GM18873 (cell line): ENCODE measurements around the gene P2RX6.

ENCODE experiments used
- ATAC-seq: cut with Tn5 transposase; IDR thresholded peaks from one replicate; pipeline ENCODE4 v1.9.1; 2021; ENCODE audit warnings: mild to moderate bottlenecking, moderate library complexity, moderate number of reproducible peaks; ENCODE audit not compliant: unreplicated experiment, low FRiP score

The P2RX6 gene

GRCh38 chr22:20979243-20979809 lies 35.6 kb upstream of the P2RX6 start:
- no peak for ATAC-seq

- no peak for ATAC-seq
These were observed 35.0 kb upstream of the P2RX6 start for GRCh38 chr22:20979940-20980453.

DNA sequence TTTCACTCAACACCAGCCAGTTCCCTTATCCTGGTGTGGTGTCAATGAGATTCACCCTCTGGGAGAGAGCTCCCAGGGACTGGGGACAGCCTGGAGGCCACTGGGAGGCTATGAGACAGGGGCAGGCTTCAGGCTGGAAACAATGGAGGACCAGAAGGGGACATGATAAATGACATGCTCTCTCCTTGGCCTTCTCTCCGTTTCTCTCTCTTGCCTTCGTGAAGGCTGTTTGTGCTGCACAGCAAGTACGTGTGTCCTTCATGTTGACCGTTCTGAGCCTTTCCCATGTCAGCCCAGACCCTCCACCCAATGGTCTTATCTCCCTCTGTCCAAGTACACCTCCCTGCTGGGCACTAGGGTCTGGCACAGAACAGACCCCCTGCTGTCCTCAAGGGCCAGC lies 34.4 kb upstream of the P2RX6 start:
- ATAC-seq = no peak

GRCh38 chr22:20980938-20981722 lies 33.8 kb upstream of the P2RX6 start:
- no peak for ATAC-seq

- peak; percentile 76 for ATAC-seq
These were observed 33.0 kb upstream of the P2RX6 start, which contains the start of gene LZTR1 for GRCh38 chr22:20981787-20982562. Gene LZTR1, plus strand, starts transcription at chr22:20982297. Its CDS starts 75 bp downstream, at chr22:20982372.

GRCh38 chr22:20982563-20982882 lies 32.4 kb upstream of the P2RX6 start:
- ATAC-seq = peak; percentile 11

DNA sequence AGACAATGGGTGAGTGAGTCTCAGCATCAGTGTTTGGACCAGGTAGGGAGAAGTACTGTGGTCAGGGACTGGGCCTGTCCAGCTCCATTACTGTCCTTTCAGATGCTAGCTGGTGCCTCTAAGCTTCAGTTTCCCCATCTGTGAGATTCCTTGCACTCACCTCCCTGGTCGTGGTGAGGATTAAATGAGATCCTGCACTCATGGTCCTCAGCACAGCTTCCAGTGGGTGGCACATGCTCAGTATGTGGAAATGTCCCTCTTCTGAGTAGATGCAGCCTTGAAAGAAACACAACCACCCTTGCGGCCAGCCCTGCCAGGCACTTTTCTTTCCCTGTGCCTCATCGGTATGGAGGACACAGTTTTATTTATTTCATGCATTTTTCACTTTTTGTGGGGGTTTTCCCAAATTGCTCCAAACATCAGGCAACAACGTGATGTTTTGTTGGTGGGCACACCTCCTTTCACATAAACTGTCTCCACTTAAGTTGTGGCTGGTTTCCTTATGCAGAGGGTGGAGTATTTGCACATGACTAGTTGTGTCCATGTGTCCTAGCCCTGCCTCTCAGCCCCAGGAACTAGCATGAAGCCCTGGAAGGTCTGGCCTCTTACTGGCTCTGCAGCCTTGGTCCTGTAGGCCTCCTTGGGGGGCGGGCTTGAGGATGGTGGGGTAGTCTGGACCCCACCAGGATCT lies 31.7 kb upstream of the P2RX6 start:
- no peak for ATAC-seq

DNA sequence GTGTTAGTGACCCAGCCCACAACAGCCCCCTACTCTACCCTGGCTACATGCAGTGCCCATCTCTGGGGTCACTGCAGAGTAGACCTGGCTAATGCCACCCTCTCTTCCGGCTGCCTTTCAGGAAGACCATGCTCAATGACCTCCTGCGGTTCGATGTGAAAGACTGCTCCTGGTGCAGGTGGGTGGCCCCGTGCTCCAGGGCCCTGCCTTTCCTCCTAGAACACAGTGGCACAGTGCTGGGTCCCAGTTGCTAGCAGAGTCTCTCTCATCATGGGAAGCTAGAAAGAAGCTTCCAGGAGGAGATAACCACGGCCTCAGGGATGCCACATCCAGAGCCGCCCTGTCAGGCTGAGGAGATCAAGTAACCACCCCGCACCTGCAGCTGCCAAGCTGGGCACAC lies 29.2 kb upstream of the P2RX6 start:
- no peak for ATAC-seq

DNA sequence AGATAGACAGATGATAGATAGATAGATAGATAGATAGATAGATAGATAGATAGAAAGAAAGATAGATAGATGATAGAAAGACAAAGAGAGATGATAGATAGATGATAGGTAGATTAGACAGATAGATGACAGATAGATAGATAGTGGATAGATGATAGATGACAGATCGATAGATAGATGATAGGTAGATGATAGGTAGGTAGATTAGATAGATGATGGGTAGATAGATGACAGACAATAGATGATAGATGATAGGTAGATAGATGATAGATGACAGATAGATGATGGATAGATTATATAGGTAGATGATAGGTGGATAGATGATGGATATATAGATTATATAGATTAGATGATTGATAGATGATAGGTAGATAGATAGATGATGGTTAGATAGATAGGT lies 28.6 kb upstream of the P2RX6 start:
- no peak for ATAC-seq

- no peak for ATAC-seq
These were observed 27.6 kb upstream of the P2RX6 start for GRCh38 chr22:20987375-20987774.

- no peak for ATAC-seq
These were observed 26.2 kb upstream of the P2RX6 start for GRCh38 chr22:20988573-20989322.

DNA sequence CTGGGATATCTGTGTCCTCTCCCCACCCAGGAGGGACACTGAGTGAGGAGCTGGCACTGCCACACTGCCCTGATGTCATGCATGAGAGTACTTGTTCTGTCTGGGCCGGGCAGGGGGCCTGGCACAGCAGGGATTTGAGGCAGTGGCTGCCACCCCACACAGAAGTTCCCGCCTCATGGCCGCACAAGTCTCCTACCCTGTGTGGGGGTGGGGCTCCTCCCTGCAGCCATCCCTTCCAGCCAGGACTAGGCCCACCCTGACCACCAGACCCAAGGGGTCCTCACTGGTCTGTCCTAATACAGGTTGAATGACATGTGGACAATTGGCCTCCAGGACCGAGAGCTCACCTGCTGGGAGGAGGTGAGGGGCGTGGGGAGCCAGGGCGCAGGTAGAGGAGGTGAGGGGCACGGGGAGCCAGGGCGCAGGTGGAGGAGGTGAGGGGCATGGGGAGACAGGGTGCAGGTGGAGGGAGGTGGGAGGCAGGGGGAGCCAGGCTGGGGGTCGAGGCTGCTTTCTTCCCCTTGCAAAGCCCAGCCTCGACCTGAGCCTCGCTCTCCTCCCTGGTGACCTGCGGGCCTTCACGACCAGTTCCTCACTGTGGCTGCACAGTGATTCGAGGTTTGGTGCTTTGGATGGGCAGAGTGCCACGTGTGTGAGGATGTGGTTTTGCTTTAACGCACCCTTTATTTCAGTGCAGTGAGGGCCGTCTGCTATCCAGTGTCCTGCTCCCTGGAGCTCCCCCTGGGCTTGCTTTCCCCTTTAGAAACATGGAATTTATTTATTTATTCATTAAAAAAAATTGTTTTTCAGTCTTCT lies 25.4 kb upstream of the P2RX6 start:
- ATAC-seq = no peak

- no peak for ATAC-seq
These were observed 24.5 kb upstream of the P2RX6 start for GRCh38 chr22:20990184-20991180.

DNA sequence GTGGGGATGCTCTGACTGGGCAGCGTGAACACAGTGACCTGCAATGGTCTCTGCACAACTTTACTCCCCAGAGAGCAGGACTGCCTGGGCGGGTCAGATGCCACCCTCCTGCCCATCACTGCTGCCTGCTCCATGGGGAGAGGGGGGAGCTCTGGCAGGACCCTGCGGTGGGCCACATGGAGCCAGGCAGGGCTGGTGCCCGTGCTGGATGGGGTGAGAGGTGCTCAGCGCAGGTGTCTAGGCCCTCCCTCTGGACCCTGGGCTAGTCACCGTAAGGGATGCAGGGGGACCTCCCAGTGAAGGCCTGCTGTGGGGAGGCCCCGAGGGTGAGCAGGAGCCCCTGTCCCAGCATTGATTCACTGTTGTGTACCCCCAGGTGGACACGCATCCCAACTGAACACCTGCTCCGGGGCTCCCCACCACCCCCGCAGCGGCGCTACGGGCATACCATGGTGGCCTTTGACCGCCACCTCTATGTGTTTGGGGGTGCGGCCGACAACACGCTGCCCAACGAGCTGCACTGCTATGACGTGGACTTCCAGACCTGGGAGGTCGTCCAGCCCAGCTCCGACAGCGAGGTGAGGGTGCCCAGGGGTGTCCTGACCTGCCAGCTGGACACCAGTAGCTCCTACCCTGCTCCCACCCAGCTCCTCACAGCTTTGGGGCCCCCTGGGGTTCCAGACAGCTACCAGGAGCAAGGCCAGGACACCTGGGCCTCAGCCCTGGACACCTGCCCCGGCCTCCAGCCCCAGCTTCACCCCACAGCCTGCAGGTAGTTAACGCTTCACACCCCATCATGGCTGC lies 23.5 kb upstream of the P2RX6 start:
- ATAC-seq = no peak

DNA sequence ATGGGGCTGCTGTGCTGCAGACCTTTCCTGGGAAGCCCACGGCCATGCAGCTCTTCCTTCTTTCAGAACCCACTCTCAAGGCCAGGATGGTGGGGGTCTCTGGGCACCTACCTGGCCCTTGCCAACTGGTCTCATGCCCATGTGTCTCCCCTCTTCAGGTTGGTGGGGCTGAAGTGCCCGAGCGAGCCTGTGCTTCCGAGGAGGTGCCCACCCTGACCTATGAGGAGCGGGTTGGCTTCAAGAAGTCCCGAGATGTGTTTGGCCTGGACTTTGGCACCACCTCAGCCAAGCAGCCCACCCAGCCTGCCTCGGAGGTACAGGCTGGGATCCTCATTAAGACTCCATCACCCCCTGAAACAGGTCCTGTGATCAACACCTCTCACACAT lies 22.9 kb upstream of the P2RX6 start:
- ATAC-seq = no peak

DNA sequence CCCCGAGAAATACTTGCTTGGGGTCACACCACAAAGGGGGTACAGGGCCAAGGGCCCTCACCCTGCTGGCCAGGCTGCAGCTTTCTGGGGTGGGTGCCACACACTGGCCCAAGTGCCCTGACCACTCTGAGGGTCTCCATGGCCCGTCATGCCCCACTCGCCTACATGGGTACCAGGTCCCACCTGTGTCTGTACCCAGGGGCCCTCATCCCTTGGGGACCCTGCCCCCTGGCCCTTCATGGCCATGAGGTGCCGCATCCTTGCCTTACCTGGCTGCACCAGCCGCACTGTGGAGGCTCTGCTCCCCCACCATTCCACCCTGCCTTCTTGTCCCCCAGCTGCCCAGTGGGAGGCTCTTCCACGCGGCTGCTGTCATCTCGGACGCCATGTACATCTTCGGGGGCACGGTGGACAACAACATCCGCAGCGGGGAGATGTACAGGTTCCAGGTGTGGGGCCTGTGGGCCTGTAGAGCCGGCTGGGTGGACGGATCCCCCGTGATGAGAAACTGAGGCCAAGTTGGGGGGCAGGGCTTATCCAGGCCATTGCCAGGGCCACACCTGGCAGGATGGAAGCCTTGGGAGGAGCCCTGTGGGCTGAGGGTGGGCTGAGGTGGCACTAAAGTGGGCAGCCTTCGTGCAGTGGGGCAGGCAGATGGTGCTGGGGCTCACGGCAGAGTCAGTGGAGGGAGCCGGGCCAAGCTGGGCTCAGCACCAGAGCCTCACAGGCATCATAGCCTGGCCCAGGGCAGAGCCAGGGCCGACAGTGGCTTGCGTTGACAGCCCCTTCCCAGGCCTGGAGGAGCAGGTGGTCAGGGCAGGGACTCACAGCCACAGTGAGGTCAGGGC lies 22.3 kb upstream of the P2RX6 start:
- no peak for ATAC-seq
